Measurements from ENCODE around the gene CNDP2.

Gene CNDP2

DNA sequence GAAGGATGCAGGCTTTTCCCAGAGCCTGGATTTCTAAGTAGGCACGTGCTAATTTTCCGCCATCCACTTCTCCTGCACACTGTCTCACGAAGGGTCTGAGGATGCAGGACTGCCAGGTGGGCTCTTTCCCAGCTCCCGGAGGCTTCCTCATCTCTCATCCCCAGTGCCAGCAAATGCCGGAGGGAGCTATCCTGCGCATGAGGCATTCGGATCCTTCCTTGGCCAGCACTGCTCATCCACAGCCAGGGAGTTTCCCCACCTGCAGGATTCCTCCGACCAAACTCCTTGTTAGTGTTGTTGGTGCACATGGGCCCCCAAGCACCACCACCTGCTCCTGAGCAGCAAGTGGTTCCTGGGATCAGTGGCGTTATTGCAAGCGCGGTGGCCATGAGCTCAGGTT lies 43.1 kb downstream of the CNDP2 start:
- in situ Hi-C loops (cut with MboI; ENCODE audit: low sequenced_read_pairs, unreplicated experiment) = no loop called here
- no peak for DNase-seq (ENCODE audit: low spot score)
- TF ChIP-seq, protein P1, sequence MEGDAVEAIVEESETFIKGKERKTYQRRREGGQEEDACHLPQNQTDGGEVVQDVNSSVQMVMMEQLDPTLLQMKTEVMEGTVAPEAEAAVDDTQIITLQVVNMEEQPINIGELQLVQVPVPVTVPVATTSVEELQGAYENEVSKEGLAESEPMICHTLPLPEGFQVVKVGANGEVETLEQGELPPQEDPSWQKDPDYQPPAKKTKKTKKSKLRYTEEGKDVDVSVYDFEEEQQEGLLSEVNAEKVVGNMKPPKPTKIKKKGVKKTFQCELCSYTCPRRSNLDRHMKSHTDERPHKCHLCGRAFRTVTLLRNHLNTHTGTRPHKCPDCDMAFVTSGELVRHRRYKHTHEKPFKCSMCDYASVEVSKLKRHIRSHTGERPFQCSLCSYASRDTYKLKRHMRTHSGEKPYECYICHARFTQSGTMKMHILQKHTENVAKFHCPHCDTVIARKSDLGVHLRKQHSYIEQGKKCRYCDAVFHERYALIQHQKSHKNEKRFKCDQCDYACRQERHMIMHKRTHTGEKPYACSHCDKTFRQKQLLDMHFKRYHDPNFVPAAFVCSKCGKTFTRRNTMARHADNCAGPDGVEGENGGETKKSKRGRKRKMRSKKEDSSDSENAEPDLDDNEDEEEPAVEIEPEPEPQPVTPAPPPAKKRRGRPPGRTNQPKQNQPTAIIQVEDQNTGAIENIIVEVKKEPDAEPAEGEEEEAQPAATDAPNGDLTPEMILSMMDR (IDR thresholded peaks at IDR 0.05; ENCODE audit: borderline replicate concordance, control extremely low read depth, extremely low read depth, insufficient read depth, missing control alignments) = no peak

GRCh38 chr18:74540652-74541421 lies 44.7 kb downstream of the CNDP2 start:
- TF ChIP-seq, protein P1 (IDR thresholded peaks at IDR 0.05; ENCODE audit: borderline replicate concordance, control extremely low read depth, extremely low read depth, insufficient read depth, missing control alignments) = no peak
- in situ Hi-C loops (cut with MboI; ENCODE audit: low sequenced_read_pairs, unreplicated experiment) = loop anchor here (10.0 kb wide), 1 partner anchor 186 kb away; no protein-coding TSS in a partner anchor
- no peak for DNase-seq (ENCODE audit: low spot score)

- in situ Hi-C loops (cut with MboI; ENCODE audit: low sequenced_read_pairs, unreplicated experiment) = loop anchor here (10.0 kb wide), 1 partner anchor 187 kb away; no protein-coding TSS in a partner anchor
- TF ChIP-seq, protein P1 (IDR thresholded peaks at IDR 0.05; ENCODE audit: borderline replicate concordance, control extremely low read depth, extremely low read depth, insufficient read depth, missing control alignments) = no peak
- DNase-seq (ENCODE audit: low spot score) = no peak
Observed at GRCh38 chr18:74541703-74542555, 45.8 kb downstream of the CNDP2 start.

DNA sequence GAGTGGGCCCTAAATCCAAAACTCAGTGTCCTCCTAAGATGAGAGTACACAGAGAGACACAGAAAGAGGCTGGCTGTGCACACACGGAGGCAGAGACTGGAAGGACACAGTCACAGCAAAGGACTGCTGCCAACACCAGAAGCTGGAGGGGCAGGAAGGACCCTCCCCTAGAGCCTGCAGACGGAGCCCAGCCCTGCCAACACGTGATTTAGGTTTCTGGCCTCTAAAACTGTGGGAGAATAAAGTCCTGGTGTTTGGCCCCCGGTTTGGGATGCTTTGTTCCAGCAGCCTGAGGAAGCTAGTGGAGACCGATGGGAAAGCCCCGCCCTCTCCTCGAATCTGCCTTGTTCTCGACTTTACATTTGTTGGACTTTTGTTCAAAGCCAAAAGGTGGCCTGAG lies 48.7 kb downstream of the CNDP2 start:
- DNase-seq (ENCODE audit: low spot score) = no peak
- in situ Hi-C loops (cut with MboI; ENCODE audit: low sequenced_read_pairs, unreplicated experiment) = loop anchor here (10.0 kb wide), 1 partner anchor 190 kb away; no protein-coding TSS in a partner anchor
- TF ChIP-seq, protein P1 (IDR thresholded peaks at IDR 0.05; ENCODE audit: borderline replicate concordance, control extremely low read depth, extremely low read depth, insufficient read depth, missing control alignments) = no peak

GRCh38 chr18:74546007-74546406 lies 49.8 kb downstream of the CNDP2 start:
- DNase-seq (ENCODE audit: low spot score) = no peak
- TF ChIP-seq, protein P1 (IDR thresholded peaks at IDR 0.05; ENCODE audit: borderline replicate concordance, control extremely low read depth, extremely low read depth, insufficient read depth, missing control alignments) = no peak
- in situ Hi-C loops (cut with MboI; ENCODE audit: low sequenced_read_pairs, unreplicated experiment) = loop anchor here (10.0 kb wide), 1 partner anchor 191 kb away; no protein-coding TSS in a partner anchor

GRCh38 chr18:74546751-74547530 lies 50.8 kb downstream of the CNDP2 start:
- TF ChIP-seq, protein P1 (IDR thresholded peaks at IDR 0.05; ENCODE audit: borderline replicate concordance, control extremely low read depth, extremely low read depth, insufficient read depth, missing control alignments) = no peak
- in situ Hi-C loops (cut with MboI; ENCODE audit: low sequenced_read_pairs, unreplicated experiment) = loop anchor here (10.0 kb wide), 1 partner anchor 192 kb away; no protein-coding TSS in a partner anchor
- no peak for DNase-seq (ENCODE audit: low spot score)

Data from GM13976 (cell line).